OCI-LY7 (cell line): Measurements from ENCODE around the gene SPPL3. TPM values are rescaled to one million over a fixed set of nuclear protein-coding genes. Genes with fewer than 3 reads are reported as not detected.

Experiments
- BruUV-seq: library from RNA; stranded (reverse); fragments of 400-500 nt; replicated peaks from 2 replicates; lab custom pipeline; 2021; lab: Mats Ljungman, UMichigan
- CTCF ChIA-PET: fragments of 300-600 bp; sonication (Branson Sonifier 250); formaldehyde crosslinking; loops from one replicate; lab custom pipeline; 2022; ENCODE audit warnings: antibody characterized with exemption; ENCODE audit not compliant: unreplicated experiment; lab: Charles Lee
- POLR2A ChIA-PET: fragments of 300-600 bp; sonication (Branson Sonifier 250); formaldehyde crosslinking; loops from one replicate; lab custom pipeline; 2022; ENCODE audit warnings: antibody characterized with exemption; lab: Charles Lee
- DNase-seq: peaks from one replicate; pipeline ENCODE4 v3.0.0-alpha.2; 2015; ENCODE audit warnings: low spot score
- H2AFZ ChIP-seq: fragments of 200-600 bp; sonication (generic), shearing (Covaris generic); 2 replicates; pipeline ENCODE4 v1.6.1; 2014; ENCODE audit warnings: mild to moderate bottlenecking, antibody characterized with exemption, low read length, moderate library complexity
- H3K27ac ChIP-seq: fragments of 200-600 bp; sonication (generic); 2 replicates; pipeline ENCODE4 v1.5.1; 2014; ENCODE audit warnings: mixed run types, low read depth, mild to moderate bottlenecking, moderate library complexity, low read length, inconsistent platforms; ENCODE audit not compliant: poor library complexity, severe bottlenecking
- H3K36me3 ChIP-seq: fragments of 200-600 bp; sonication (generic); 2 replicates; pipeline ENCODE4 v1.6.1; 2014; ENCODE audit warnings: mild to moderate bottlenecking, antibody characterized with exemption, low read length, moderate library complexity, mixed read lengths; ENCODE audit not compliant: insufficient read depth
- H3K4me1 ChIP-seq: fragments of 200-600 bp; sonication (generic); 2 replicates; pipeline ENCODE4 v1.5.1; 2014; ENCODE audit warnings: mild to moderate bottlenecking, low read length; ENCODE audit not compliant: insufficient read depth, poor library complexity, severe bottlenecking
- H3K4me2 ChIP-seq: fragments of 200-600 bp; sonication (generic); 2 replicates; pipeline ENCODE4 v1.6.1; 2014; ENCODE audit warnings: mild to moderate bottlenecking, low read length
- H3K4me3 ChIP-seq: fragments of 200-600 bp; sonication (generic); 2 replicates; pipeline ENCODE4 v1.5.1; 2014; ENCODE audit warnings: mild to moderate bottlenecking, low read depth, low read length; ENCODE audit not compliant: poor library complexity, severe bottlenecking
- H3K79me2 ChIP-seq: fragments of 200-600 bp; sonication (generic); 2 replicates; pipeline ENCODE4 v1.6.1; 2016; ENCODE audit warnings: low read depth, mild to moderate bottlenecking, low read length, moderate library complexity, mixed read lengths; ENCODE audit not compliant: insufficient read depth
- H3K9me2 ChIP-seq: fragments of 200-600 bp; sonication (generic); 2 replicates; pipeline ENCODE4 v1.6.1; 2016; ENCODE audit warnings: mild to moderate bottlenecking, low read length, mixed read lengths; ENCODE audit not compliant: insufficient read depth
- H3K9me3 ChIP-seq: fragments of 200-600 bp; sonication (generic); 2 replicates; pipeline ENCODE4 v1.6.1; 2014; ENCODE audit warnings: mild to moderate bottlenecking, mixed run types, low read length, mixed read lengths
- H4K20me1 ChIP-seq: fragments of 200-600 bp; sonication (generic); 2 replicates; pipeline ENCODE4 v1.6.1; 2014; ENCODE audit warnings: mild to moderate bottlenecking, antibody characterized with exemption, low read length, moderate library complexity, mixed read lengths; ENCODE audit not compliant: insufficient read depth
- CTCF ChIP-seq: fragments of 200-600 bp; sonication (generic); conservative IDR thresholded peaks from 2 replicates; pipeline ENCODE4 v1.5.1; 2014; ENCODE audit warnings: mild to moderate bottlenecking, antibody characterized with exemption, low read length, moderate library complexity, mixed read lengths
- EZH2phosphoT487 ChIP-seq: fragments of 200-600 bp; sonication (generic); IDR thresholded peaks from 2 replicates; pipeline ENCODE4 v1.6.1; 2018; ENCODE audit warnings: low read depth, borderline replicate concordance, mild to moderate bottlenecking, mixed run types, antibody characterized with exemption, low read length, moderate library complexity, mixed read lengths
- intact Hi-C: fragments of 100-400 bp; cut with micrococcal nuclease; formaldehyde crosslinking; loops from one replicate; pipeline ENCODE4 v1.10.0; 2022; ENCODE audit not compliant: unreplicated experiment
- total RNA-seq, 2 experiments: library from RNA; depleted of rRNA in 1 of 2; stranded (reverse); fragments of >200 nt in 1 of 2; shearing (Covaris generic) in 1 of 2; gene quantifications; 2 replicates each; pipeline ENCODE4 v1.2.3, GENCODE V29; 2014 to 2022

The SPPL3 gene
- total RNA-seq, 2 experiments from 2014 or later, result 8.6 to 36.6 TPM

- no TSS peak for BruUV-seq
- peaks cover 6% of the 10 kb centered on the region; the same call in 1 of the 2 replicates for H3K36me3 ChIP-seq
- no peak overlapping the region for H2AFZ ChIP-seq
- H3K9me3 ChIP-seq, result no peaks in the 10 kb centered on the region
- intact Hi-C loops, result no loop called here
- ChIA-PET POLR2A (no interaction called here), CTCF (no interaction called here)
- no peaks in the 10 kb centered on the region for H3K9me2 ChIP-seq
- no peak for TF ChIP-seq EZH2phosphoT487
- no peak for TF ChIP-seq CTCF
- DNase-seq, result no peak
- no peaks in the 10 kb centered on the region for H3K4me1 ChIP-seq
- no peak overlapping the region for H3K27ac ChIP-seq
- peaks cover 60% of the 10 kb centered on the region for H3K79me2 ChIP-seq
- no peak overlapping the region for H3K4me2 ChIP-seq
- H3K4me3 ChIP-seq, result no peak overlapping the region
- no peaks in the 10 kb centered on the region for H4K20me1 ChIP-seq
Measured at GRCh38 chr12:120872487-120872886, 31.7 kb downstream of the SPPL3 start.

GRCh38 chr12:120870415-120870814 lies 33.7 kb downstream of the SPPL3 start:
- H3K9me3 ChIP-seq, result no peaks in the 10 kb centered on the region
- intact Hi-C loops, result no loop called here
- POLR2A ChIA-PET, result no interaction called here
- H3K9me2 ChIP-seq, result no peaks in the 10 kb centered on the region
- H4K20me1 ChIP-seq, result peaks cover 6% of the 10 kb centered on the region; the same call in 1 of the 2 replicates
- H3K79me2 ChIP-seq, result peaks cover 50% of the 10 kb centered on the region; the same call in 1 of the 2 replicates
- H3K4me3 ChIP-seq, result no peak overlapping the region
- peaks cover 6% of the 10 kb centered on the region; the same call in 1 of the 2 replicates for H3K36me3 ChIP-seq
- no peak overlapping the region for H3K4me2 ChIP-seq
- BruUV-seq, result no TSS peak
- H2AFZ ChIP-seq, result no peak overlapping the region
- no peak overlapping the region for H3K27ac ChIP-seq
- TF ChIP-seq CTCF (no peak), EZH2phosphoT487 (no peak)
- CTCF ChIA-PET, result no interaction called here
- H3K4me1 ChIP-seq, result no peaks in the 10 kb centered on the region
- DNase-seq, result no peak

- TF ChIP-seq CTCF (no peak), EZH2phosphoT487 (no peak)
- Histone ChIP-seq H3K36me3 (peaks cover 6% of the 10 kb centered on the region; the same call in 1 of the 2 replicates), H3K4me3 (no peak overlapping the region), H3K4me2 (no peak overlapping the region), H3K27ac (no peak overlapping the region), H3K4me1 (no peaks in the 10 kb centered on the region), H3K79me2 (peaks cover 39% of the 10 kb centered on the region; the same call in 1 of the 2 replicates), H2AFZ (no peak overlapping the region), H3K9me2 (no peaks in the 10 kb centered on the region), H3K9me3 (no peaks in the 10 kb centered on the region), H4K20me1 (peaks cover 6% of the 10 kb centered on the region; the same call in 1 of the 2 replicates)
- BruUV-seq, result no TSS peak
- POLR2A ChIA-PET, result interaction anchor here (1.0 to 1.5 kb wide), 3 partner anchors 9 to 64 kb away, joined by 3 to 5 read pairs (median 4); no protein-coding TSS in a partner anchor
- intact Hi-C loops, result no loop called here
- CTCF ChIA-PET, result no interaction called here
- no peak for DNase-seq
Measured at GRCh38 chr12:120869376-120869775, 34.8 kb downstream of the SPPL3 start.
